Bone marrow (tissue), 2 donors: ENCODE results near the gene PAK5.
"Not testable (repeated sequence)": the region's sequence is repeated elsewhere in the genome, so short reads cannot be mapped to it uniquely, and the experiment has no call there.

Experiments used
- DNase-seq, 2 donors: peaks; one replicate each; lab custom pipeline; 2025; lab: John Stamatoyannopoulos, UW

Gene PAK5

DNA sequence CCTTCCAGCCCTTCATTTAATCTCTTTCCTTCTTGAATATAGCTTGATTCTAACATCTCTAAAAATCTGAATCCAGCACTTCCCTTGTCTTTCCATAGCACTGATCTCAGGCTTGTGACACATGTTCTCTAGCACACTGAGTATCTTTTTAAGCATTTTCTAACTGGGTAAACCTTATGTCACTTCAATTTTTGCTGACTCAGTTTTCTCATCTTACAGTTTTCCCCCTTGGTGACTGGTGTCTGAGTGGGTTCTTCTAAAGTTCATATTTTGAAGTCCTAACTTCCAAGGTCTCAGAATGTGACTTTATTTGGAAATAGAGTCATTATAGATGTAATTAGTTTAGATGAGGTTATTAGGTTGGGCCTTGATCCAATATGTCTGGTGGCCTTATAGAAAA, 153.9 kb downstream of the PAK5 start:
- DNase-seq: no peak

- no peak for DNase-seq
Measured at GRCh38 chr20:9677100-9677623, 161.7 kb downstream of the PAK5 start.

DNA sequence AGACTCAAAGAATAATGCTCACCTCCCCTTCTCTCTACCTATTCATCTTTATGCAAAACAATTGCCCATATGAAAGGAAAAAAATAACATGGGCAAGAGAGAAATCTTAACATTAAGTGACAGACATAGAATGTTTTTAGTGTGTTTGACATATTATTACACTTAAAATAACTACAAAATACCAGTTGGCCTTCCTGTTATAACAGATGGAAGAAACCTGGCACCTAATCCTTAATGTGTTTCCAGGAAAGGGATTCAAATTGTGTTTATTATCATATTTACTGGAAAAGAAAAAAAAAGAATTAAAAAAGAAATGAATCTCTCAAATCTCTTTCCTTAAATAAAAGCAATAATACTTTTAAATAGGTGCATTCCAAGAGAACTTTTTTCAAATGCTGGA, 165.9 kb downstream of the PAK5 start:
- no peak for DNase-seq

DNA sequence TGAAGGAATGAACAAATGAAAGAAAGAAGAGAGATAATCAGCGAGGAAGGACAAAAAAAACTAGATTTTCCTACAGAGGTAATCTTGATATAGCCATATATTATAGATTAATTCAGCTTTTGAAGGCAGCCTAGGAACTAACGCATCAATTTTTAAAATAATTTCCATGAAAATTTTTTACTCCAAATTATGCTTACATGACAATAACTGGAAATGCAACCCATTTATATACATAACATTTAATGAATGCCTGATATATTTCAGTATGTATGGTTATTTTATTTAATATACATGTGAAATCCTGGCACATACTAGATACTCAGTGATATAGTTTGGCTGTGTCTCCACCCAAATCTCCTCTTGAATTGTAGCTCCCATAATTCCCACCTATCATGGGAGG, 166.8 kb downstream of the PAK5 start:
- no peak for DNase-seq

GRCh38 chr20:9668381-9668780, 170.5 kb downstream of the PAK5 start:
- no peak for DNase-seq

DNA sequence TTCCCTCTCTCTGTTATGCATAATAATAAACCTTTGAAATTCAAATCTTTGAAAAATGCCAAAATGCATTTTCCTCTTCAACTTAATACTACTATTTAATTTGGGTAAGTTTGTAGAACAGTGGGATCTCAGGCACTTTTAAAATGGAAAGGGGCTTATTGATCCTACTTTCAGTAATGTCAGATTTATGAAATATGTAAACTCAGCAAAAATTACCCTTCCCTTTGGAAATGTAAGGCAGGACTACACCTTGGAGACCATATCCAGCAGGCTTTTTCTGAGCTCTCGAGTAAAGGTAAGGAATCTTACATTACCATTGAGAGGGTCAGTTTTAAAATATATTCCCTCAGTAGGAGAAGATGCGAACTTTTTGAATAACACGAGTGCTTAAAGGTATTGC, 175.5 kb downstream of the PAK5 start:
- no peak for DNase-seq

- no peak for DNase-seq
Measured at GRCh38 chr20:9660236-9660868, 178.5 kb downstream of the PAK5 start.

DNA sequence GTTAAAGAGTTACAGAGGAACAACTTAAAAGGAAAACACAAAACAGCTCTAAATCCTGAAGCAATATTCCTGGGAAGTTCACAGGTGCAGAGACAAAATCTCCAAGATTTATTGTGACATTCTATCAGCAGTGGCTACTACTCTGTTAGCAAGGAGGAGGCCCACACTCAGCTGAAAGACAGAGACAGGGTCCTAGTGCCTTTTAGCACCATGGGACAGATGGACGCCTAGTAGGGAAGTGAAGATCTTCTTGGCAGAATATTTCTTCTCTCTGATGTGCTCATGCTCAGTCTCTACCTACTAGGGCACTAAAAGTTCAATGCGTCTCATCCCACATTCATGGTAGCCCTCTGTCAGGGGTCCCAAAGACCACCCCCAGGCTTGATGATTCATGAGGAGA, 191.1 kb downstream of the PAK5 start:
- DNase-seq: no peak

DNA sequence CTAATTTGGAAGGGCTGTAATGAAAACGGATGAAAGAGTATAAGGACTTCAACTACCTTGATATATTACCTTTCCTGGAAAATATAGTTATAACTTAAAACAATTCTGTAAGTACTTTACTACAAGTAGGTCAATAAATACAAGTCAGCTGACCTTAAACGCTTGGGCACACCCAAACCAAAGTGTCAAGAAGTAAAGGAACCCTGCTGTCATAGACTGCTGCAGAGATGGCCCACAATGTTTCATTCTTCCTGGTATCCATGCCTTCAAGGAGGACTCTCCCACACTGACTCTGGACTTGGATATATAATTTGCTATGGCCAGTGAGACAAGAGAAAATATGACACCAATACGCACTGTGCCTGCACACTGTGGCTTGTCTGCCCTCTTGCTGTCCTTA, 192.5 kb downstream of the PAK5 start:
- no peak for DNase-seq

GRCh38 chr20:9642882-9643281, 196.0 kb downstream of the PAK5 start:
- DNase-seq: no peak

- not testable (repeated sequence) for DNase-seq
Measured at GRCh38 chr20:9641499-9642000, 197.3 kb downstream of the PAK5 start.

DNA sequence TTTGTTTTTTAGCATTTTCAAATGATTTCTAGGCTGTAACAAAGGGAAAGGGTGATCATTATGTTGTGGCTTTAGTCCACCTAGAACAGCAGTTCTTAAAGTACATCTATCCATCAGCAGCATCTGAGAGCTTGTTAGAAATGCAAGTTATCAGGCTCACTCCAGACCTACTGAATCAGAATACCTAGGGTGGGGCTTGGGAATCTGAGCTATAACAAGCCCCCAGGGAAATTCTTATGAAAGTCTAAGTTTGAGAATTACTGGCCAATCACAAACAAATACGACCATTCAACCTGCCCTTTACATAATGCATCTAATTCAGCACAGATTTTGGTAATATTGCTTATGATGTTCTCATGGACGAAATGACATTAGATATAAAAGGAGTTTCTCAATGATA, 201.0 kb downstream of the PAK5 start:
- no peak for DNase-seq

DNA sequence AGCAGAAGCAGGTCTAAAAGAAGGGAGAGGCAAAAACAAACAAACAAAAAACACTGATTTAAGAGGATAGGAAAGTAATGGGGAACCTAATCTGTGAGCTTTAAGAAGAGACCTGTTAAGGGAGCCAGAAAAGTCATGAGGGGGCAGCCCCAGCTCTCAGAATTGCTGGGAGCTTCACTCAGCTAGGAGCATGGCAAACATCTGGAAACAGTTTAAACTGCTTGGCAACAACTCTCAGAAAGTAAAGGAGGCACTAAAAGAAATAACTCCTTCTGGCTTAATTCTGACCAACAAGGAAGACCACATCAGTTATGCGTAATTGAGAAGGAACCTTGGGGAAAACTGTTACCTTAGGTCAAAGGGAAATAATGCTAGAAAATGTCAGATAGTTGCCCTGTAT, 203.1 kb downstream of the PAK5 start:
- DNase-seq: no peak

GRCh38 chr20:9634327-9634726, 204.5 kb downstream of the PAK5 start:
- no peak for DNase-seq

GRCh38 chr20:9632991-9633390, 205.9 kb downstream of the PAK5 start:
- DNase-seq: no peak

DNA sequence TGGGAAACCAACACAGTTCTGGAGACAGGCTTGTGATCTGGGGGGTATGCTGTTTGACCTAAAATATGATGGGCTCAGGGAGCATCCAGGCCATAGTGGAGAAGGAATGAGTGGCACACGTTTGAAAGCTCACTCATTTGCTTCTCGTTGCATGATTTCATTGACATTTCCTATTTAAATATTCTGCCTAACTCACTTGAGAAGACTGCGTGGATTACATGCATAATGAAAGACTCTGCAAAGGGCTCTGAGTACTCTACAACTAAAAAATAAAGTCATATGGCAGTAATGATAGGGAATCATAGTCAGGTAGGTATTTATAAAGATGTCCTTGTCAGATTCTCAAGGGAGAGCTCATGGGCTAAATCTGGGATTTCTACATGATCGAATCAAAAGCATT, 206.6 kb downstream of the PAK5 start:
- no peak for DNase-seq

- DNase-seq: no peak
Measured at GRCh38 chr20:9630554-9630953, 208.3 kb downstream of the PAK5 start.

DNA sequence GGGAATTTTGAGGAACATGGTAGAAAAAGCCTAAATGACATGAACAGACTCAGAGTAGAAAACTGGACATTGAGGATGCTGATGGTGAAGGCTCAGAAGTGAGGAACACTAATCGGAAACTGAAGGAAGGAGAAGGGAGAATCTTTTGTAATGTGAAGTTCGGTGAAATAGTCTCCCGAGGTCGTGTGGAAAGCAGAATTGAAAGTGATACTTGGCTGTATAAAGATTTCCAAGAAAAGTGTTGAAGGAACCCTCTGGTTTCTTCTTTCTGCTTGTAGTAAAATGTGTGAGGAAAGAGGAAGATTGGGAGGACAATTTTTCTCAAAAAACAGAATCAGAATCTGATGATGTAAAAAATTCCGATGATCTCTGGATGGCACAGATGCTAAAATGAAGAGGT, 209.0 kb downstream of the PAK5 start:
- no peak for DNase-seq

GRCh38 chr20:9628589-9628988, 210.3 kb downstream of the PAK5 start:
- no peak for DNase-seq

DNA sequence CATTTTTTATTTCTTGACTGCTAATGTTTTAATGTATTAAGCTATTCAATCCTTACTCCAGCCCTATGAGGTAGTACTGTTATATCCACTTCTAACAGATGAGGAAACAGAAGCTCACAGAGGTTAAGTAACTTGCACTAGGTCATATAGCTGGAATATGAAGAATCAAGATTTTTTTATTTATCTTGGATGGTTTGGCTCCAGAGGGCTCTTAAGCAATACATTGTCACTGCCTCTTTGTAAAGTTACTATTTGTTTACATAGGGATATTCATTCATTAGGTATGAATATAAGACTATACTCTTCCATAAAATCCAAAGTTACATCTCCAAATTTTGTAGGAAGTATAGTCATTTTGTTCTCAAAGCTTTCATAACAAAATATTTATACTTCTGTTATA, 210.7 kb downstream of the PAK5 start:
- no peak for DNase-seq

- DNase-seq: no peak
Measured at GRCh38 chr20:9627219-9627618, 211.7 kb downstream of the PAK5 start.

DNA sequence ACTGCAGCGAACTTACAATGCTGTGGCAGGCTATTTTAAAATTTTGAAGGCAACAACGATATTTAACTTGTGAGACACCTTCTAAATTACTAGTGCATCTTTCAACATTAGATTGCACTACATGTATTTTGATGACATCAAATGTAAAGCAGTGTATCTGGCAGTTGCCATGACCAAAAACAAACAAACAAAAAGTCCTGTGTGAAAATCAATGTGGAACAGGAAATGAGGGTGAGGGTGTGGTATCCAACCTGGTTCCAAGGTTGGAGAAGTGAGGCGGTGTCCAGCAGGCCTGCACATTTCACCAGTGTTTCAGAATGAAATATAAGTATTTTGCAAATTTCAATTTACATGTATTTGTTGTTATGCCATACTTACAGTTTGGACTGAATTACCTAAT, 212.5 kb downstream of the PAK5 start:
- no peak for DNase-seq

DNA sequence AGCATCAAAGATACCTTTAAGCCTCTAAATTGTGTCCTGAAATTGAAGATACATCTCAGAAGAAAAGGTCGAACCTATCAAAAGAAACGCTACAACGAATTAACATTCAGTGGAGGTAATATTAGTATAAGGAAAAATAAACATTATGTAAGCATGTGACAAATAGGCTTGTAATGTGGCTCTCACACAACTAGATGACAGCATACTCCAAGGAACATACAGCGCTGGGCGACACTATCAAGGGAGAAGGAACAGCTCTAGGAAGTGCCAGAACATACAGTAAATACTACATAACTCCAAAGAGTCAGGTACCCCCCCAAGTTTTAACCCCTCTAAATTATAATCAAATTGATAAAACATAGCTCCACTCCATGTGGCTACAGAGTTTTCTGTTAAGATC, 220.9 kb downstream of the PAK5 start:
- DNase-seq: no peak

- DNase-seq: peak; percentile 2 to 45
Measured at GRCh38 chr20:9616833-9617461, 221.9 kb downstream of the PAK5 start.
